Iris pigment epithelial cell (primary cell): Measurements from ENCODE around the gene TNFSF10.
"Not testable (repeated sequence)": the region's sequence is repeated elsewhere in the genome, so short reads cannot be mapped to it uniquely, and the experiment has no call there.

Experiments used
- DNase-seq: peaks from one replicate; pipeline ENCODE4 v3.0.0-alpha.2; 2011; ENCODE audit warnings: low read depth

Gene TNFSF10

DNA sequence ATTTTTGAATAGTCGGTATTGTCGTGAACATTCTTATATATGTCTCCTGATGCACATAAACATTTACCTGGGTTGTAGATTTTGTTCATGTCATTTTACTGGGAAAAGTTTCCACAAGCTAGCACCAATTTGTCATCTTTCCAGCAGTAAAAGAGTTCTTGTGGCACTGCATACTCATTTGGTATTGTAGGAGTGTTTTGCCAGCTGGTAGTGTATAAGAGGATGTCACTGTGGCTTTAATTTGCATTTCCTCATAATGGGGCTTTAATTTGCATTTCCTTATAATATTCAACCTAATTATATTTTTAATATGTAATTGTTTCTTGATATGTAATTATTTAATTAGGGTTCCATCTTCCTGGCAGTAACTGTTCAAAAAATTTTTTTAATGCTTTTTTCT is 21.2 kb upstream of the TNFSF10 start:
- DNase-seq = no peak

DNA sequence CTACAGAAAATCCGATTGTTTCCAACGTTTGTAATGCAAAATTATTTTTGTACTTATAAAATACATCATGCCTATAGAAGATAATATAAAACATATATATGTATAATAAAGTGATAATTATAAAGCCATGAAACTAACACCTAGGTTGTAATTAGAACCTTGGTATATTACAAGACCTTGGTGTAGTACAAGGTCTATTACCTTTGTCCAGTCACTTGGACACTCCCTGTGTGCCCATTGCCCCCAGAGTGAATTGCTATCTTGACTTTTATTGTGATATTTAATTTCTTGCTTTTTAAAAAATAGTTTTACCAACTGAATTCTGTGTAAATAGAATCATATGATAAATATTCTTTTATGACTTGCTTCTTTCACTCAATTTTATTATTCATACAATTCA is 20.7 kb upstream of the TNFSF10 start:
- no peak for DNase-seq

DNA sequence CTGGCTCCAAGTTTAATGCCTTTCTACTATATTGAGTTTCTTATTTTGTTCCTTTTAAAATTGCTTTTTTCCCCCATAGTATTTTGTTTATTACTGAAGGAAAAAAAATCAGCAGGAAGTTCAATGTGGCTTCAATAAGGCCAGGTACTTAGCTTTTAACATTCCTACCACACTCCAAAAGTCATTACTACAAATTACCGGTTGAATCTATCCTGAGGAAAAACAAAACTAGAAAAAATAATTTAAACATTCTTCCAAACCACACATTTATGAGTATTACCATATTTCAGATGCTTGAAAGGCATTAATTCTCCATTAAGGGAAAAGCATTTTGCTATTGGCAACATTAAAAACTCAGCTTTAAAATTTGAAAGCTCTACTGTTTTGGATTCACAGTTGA is 20.2 kb upstream of the TNFSF10 start:
- no peak for DNase-seq

DNA sequence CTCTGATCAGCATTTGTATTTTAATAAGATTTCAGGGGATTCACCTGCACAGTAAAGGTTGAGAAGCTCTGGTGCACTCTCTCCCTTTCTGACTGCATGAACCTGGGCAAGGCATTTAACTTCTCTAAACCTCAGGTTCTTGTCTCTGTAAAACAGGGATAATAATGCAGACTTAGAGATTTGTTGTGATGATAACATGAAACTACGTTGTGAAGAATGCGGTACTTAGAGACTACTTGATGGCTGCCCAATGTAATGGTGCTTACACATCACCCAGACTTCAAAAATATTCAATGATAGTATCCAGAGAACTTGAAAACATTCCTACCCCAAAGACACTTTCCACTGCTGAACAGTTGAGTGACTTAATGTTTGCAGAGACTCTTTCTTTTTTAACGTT is 19.8 kb upstream of the TNFSF10 start:
- DNase-seq = peak; percentile 34

DNA sequence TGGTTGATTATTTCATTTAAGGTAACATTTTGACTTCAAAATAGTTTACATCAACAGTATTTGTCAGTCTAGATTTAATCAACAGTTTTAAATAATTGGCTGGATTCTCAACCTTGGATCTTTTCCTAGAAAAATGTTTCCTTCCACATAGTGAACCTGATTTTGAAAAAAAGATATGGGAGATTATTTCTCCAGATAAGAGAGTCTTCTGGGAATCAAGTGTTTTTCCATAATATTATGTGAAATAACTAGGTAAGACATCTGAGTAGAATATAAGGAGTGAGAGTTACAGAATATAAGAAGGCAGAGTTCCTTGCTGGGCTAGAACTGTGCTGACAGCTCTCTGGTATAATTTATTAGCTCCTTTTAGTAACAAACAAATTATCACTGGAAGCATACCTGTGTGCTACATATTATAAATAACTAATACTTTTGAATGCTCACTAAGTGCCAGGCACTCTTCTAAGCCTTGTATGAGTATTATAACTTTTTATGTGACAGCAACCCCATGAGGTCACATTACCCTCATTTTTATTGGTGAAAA is 18.8 kb upstream of the TNFSF10 start:
- DNase-seq = no peak

DNA sequence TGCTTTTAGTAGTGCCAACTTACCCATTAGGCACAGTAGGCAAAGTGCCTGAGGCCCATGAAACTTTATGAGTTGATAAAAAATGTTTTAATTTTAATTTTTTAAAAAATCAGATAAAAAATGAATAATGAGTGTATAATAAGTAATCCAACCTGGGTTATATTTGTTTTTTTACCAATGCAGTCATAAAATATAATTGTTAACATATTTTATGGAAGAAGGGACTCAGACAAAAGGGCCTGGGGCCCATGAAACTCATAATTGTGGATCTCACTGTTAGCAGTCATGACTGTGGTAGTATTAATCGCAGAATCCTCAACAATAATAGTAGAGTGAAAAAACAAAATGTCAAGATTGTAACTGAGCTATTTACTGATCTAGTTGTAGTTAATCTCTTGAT is 16.8 kb upstream of the TNFSF10 start:
- DNase-seq = no peak

DNA sequence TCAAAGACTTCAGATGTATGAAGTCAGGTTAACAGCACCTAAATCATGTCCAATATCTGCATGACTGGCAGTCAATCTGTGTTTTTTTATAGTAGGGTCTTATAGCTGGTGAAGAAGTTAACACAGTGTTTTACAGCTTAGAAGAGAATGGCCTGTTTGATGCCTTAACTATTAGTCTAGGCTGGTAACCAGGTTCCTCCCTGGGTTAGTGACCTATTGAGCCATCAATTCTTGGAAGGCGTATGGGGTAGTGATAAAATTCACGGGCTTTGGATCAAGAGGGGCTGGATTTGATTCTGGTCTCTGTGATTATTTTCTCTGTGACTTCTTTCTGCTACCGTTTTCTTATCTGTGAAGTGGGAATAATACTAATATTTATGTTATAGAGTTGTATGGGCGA is 16.0 kb upstream of the TNFSF10 start:
- no peak for DNase-seq

DNA sequence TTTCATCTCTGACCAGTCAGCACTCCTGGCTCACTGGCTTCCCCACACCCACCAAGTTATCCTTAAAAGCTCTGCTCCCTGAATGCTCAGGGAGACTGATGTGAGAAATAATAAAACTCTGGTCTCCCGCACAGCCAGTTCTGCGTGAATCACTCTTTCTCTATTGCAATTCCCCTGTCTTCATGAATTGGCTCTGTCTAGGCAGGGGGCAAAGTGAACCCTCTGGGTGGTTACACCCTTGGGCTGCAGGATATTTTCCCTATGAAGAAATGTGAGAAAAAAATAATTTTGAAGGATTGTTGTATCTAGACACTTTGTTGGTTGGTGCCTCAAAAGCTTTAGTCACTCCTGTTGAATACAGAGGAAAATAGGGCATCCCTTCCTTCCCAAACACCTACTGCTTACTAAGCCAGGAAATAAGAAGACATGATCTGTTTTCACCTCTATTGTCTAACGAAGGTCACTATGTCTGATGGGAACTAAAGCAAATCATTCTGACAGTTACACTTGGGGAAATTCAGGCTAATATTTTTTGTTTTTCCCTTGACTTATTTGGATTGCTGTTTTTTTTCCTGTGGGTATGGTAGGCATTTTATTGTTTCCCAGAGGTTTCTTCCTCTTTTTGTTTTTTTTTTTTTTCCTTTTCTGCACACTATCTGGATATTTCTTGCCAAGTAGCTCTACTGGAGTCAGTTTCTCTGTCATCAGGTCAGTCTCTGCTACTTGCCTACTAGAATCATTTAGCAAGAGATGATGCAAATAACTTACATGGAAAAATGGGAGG is 15.3 kb upstream of the TNFSF10 start:
- no peak for DNase-seq

DNA sequence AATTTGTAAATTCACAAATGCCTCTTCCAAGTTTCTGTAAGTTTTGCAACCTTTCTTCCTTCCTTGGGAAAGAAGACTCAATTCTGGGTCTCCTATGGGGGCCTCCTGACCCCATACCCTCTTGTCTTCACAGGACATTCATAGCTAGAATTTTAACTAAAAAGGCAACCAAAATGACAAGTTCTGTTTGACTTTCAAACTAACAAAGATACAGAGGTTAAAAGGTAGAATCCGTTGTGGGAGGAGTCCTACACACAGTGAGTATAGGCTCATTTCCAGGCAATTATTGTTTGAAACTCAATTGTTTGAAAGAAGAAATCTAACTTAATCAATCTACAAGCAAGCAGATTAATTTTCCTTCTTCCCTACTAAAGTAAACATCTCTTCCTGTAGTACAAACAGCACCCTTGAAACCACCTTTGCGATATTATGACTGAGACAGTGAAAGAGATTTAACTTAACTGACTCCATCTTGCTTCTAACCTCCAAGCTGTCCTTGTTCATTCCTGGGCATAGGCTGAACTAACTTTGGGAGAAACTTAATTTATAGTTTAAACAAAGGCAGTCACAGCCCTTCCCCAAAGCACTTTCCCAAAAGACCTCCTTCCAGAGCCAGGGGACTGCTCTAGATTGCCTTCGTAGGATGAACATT is 14.4 kb upstream of the TNFSF10 start:
- DNase-seq = no peak

DNA sequence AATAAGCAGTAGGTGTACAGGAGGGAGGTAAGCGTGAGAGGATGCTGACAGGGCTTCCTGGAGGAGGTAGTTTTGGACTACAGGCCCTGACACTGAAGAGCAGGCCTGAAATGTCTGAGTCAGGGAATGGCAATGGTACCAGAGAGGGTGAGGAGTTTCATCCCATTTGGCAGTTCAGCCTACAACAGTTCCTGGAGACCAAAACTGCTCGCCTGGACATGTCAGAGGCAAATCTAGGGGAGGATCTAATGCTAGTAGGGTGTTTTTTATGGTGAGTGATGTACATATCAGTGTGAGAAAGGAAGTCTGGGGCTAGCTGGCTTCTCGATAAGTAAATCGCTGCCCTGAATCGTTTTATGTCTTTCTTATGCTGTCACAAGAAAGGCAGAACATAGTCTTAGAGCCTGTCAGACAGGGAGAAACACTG is 13.8 kb upstream of the TNFSF10 start:
- no peak for DNase-seq

DNA sequence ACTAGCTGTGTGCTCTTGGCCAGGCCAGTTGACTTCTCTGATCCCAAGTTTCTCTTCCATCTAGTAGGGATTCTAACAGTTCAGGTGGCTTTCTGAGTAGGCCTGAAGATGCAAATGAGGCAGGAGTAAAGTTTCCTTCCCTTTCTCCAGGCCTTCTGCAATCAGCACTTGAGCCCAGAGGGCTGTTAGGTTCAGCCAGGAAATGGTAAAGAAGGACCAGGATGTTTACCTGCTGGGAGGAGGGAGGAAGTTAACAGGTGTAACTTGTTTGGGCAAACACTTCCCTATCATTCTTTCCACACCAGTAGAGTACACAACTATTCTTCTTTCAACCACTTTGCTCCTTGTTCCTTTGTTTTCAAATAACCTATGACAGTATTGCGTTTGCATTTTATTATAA is 13.3 kb upstream of the TNFSF10 start:
- DNase-seq = no peak

DNA sequence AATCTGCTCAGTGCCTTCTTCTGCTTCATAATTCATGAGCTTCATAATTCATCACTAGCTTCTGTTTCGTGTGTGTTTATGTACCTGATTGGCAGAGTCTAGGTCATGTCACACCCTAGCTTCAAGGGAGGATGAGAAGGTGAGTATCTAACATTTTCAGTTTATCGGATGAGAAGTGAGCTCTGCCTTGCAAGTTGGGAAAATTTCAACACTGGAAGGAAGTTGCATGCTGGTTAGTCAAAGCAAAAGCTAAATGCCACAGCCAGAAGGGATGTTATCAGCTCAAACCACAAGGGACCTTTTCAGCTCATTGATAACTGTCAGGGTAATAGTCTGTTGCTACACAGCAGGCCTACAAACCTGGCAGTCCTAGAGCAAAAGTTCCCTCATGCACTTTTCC is 7.3 kb upstream of the TNFSF10 start:
- DNase-seq = peak; percentile 42

DNA sequence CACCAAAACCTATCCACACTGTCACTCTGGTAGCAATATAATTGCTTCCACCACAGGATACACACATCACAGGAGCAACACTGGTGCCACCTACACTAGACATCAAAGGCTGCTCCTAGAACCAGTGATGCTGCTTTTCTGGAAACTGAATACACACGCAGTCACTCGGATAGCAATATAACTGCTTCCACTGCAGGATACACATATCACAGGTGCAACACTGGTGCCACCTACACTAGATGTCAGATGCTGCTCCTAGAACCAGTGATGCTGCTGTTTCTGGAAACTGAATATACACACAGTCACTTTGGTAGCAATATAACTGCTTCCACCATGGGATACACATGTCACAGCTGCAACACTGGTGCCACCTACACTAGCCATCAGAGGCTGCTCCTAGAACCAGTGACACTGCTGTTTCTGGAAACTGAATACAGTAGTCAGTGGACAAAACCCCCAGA is 6.9 kb upstream of the TNFSF10 start:
- DNase-seq = no peak

DNA sequence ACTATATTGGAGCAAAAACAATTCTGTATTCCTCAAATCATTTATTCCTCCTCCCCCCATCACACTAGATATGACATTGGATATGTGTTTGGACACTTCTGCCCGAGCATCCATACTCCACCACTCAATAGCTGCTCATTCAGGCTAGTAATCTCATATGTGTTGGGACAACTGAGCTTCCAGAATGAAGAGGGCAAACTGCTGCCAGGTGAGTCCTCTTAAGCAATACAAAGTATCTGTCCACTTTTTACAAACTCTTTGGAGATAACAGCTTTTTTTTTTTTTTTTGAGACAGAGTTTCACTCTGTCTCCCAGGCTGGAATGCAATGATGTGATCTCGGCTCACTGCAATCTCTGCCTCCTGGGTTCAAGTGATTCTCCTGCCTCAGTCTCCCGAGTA is 5.4 kb upstream of the TNFSF10 start:
- no peak for DNase-seq

DNA sequence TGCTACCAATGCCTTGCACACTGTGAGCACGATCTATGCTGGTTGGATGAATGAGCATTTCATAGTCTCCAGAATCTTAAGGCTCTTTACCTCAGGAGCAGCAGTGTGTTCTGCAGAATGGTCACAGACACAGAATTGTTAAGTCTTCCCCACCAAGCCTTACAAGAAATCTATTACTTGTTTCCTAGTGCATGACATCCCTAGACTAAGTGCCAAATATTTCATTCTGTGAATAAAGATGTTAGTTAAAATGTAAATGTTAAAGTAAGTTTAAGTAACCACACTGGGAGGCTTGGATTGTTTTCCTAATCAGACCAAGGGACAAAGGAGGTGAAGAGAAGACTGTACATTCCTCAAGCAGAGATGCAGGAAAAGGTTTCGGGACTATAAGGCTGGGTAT is 4.1 kb upstream of the TNFSF10 start:
- no peak for DNase-seq

DNA sequence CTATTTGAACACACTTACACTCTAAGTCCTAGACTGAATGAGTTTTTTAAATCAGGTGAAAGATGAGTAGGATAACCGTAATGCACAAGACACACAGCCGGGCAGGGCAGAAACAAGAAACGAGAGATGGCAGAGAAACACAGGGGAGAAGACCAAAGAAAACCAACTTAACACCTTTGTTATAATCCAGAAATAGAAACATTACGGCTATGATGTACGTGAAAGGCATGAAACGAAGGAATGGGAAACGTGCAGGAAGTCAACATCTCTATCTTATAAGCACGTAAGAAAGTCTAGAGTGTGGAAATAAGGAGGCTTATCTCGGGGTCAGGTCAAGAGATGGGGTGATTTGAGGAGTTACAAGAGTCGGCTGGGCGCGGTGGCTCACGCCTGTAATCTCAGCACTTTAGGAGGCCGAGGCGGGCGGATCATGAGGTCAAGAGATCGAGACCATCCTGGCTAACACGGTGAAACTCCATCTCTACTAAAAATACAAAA is 1.9 kb upstream of the TNFSF10 start:
- peak; percentile 18 for DNase-seq

DNA sequence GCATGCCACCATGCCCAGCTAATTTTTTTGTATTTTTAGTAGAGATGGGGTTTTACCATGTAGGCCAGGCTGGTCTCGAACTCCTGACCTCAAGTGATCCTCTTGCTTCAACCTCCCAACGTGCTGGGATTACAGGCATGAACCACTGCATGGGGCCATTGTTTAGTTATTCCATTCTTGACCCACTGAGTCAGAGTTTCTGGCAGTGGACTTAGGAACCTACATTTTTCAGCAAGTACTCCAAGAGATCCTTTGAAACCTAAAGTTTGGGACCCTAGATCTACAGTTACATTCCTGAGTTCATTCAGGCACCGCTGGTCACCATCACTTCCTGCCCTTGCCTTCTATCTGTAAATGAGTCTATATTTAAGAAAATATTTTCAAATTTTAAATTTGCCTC is 1.4 kb upstream of the TNFSF10 start:
- DNase-seq = peak; percentile 83

DNA sequence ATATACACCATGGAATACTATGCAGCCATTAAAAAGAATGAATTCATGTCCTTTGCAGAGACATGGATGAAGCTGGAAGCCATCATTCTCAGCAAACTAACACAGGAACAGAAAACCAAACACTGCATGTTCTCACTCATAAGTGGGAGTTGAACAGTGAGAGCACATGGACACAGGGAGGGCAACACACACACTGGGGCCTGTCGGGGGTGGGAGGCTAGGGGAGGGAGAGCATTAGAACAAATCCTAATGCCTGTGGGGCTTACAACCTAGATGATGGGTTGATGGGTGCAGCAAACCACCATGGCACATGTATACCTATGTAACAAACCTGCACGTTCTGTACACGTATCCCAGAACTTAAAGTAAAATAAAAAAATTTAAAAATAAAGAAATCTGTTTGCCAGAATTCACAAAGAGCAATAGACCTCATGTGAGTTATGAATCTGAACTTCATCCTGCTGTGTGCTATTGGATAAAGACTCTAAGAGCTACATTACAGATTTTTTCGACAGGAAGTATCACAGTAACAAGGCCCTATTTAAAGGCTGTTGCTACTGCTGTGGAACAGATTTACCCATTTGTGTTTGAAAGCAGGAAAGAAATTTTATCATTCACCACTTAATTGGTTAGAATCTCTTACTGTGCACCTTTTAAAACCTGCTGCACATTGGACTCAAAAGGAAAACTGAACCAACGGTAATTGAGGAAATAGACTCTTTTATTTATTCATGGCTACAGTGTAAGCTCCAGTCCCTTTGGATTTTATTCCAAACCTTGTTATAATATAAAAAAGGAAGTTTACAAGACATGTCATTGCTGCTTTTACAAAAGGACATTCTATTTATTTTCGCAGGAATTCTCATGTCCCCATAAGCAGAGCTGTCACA is 1.1 kb downstream of the TNFSF10 start:
- DNase-seq = not testable (repeated sequence)

DNA sequence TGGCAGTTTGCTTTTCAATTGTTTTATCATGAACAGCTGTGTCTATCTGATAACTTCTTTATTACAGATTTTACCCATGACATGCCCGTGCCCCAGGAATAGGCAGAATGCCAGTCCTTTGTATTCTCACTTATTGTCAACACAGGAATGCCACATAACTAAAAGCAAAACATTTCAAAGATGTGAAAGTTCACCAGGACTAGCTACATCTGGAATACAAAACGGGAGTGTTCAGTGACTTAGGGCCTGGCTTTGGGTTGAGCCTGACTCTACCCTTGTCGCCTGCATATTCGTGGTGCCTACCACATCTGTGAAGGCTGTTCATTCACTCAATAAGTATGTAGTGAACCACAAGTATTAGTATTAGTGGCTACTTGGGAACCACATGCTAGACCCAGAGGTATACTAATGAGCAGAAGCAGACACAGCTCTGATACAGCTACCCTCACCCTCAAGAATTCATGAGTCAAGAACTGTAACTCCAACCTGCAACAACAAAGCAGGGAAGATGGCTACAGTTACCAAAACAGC is 2.9 kb downstream of the TNFSF10 start:
- DNase-seq = peak; percentile 79

DNA sequence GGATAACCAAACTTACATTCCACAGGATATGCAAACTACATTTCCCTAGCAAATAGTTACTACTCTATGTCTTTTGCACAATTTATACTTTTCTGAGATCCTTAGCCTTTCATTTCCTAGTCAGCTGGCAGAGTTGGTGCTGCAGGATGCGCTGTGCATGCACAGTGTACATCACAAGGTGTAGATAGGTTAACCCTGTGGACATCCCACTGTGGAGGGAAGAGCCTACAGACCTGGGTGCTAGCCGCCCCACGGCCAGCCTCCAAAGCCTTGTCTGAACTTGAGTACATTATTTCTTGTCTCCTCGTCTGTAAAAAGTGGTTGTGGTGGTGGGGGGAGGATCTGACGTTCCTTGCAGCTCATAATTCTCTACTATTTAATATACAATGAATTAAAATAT is 3.5 kb downstream of the TNFSF10 start:
- no peak for DNase-seq

DNA sequence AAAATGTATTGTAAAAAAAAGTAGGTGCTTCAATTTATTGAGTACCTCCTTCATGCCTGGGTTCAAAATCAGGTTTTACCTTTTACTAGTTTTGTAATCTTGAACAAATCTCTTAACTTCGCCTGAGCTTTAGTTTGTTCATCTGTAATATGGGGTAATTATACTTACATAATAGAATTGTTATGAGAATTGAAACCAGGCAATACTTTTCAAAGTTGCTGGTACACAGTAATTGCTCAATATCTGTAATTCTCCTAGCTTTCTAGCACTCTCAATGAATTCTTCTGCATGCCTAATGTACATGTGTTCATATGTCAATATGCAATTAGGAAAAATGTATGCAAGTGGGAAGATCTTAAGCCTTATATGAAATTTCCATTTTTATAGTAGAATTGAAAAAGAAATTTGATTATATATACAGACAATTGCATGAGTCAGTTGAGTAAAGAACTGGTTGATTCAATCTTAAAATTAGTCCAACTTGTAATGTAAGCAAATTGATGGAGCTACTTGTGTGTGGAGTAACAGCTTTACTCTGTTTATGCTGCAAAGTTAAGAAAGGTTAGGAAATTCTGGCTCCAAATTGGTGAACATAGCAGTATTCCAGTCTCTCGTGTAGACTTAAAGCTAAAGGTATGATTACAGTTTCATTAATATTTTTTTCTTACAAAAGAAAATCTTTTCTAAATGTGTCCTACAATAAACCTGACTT is 4.1 kb downstream of the TNFSF10 start:
- no peak for DNase-seq
